DND-41 (cell line): ENCODE measurements around the gene UHRF1.

Experiments
- EZH2 ChIP-seq: IDR thresholded peaks from 3 replicates; pipeline ENCODE4 v1.6.1; 2012; ENCODE audit warnings: borderline replicate concordance, low read depth, mild to moderate bottlenecking, moderate library complexity, low read length, inconsistent platforms; ENCODE audit not compliant: severe bottlenecking
- TF ChIP-seq, protein P1 (sequence below): IDR thresholded peaks from 2 replicates; pipeline ENCODE4 v1.5.1; 2012; ENCODE audit warnings: borderline replicate concordance, low read length, moderate library complexity, mild to moderate bottlenecking; ENCODE audit not compliant: poor library complexity, severe bottlenecking; ENCODE audit errors: extremely low read depth

DNA sequence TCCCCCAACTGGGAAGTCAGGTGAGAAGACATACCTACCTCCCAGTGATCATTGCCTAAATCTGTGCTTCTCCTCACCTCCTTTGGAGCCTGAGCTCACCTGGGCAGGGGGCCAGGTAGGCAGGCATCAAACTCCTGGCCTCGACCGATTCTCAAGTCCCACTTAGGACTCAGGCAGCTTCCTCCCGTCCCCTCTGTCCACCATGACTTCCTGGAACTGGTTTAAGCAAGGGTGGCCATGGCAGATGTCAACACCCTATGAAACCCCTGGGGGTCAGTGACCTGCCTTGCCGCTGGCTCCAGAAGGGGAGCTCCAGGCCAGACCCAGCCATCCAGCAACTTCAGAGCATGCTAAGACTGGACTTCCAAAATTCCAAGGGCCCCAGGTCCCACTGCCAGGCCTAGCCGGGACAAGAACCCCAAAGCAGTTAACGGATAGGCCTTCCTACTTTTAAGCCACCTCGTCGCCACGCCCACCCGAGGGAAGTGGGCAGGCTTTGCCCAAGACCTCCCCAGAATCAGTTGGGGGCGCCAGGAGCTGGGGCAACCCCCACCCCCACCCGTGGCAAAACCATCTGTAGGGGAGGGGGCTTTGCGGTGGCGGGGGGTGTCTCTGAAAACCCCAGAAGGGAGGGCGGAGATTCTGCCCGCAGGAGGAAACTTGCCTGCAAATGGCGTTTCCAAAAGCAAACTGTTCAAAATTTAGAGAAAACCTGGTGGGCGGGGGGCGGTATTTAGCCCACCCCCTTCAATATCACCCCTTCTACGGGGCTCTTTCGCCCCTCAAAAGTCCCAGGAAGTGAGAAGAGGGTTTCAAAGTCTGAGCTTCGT lies 42.5 kb upstream of the UHRF1 start:
- TF ChIP-seq, protein P1, sequence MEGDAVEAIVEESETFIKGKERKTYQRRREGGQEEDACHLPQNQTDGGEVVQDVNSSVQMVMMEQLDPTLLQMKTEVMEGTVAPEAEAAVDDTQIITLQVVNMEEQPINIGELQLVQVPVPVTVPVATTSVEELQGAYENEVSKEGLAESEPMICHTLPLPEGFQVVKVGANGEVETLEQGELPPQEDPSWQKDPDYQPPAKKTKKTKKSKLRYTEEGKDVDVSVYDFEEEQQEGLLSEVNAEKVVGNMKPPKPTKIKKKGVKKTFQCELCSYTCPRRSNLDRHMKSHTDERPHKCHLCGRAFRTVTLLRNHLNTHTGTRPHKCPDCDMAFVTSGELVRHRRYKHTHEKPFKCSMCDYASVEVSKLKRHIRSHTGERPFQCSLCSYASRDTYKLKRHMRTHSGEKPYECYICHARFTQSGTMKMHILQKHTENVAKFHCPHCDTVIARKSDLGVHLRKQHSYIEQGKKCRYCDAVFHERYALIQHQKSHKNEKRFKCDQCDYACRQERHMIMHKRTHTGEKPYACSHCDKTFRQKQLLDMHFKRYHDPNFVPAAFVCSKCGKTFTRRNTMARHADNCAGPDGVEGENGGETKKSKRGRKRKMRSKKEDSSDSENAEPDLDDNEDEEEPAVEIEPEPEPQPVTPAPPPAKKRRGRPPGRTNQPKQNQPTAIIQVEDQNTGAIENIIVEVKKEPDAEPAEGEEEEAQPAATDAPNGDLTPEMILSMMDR: no peak
- TF ChIP-seq EZH2: no peak
